GM12878 (cell line): ENCODE data around the gene KCNQ1. TPM values are rescaled to one million over a fixed set of nuclear protein-coding genes. Genes with fewer than 3 reads are reported as not detected.

ENCODE experiments used
- ATAC-seq: fragments of 200-7000 bp; cut with Tn5 transposase; 3 replicates; pipeline ENCODE4 v1.9.1; 2020; ENCODE audit warnings: mild to moderate bottlenecking, moderate library complexity
- BruUV-seq: library from RNA; stranded (reverse); fragments of 400-500 nt; replicated peaks from 2 replicates; lab custom pipeline; 2021; lab: Mats Ljungman, UMichigan
- CTCF ChIA-PET: fragments of 300-600 bp; sonication (Branson Sonifier 250); formaldehyde crosslinking; extraction: SDS; loops from one replicate; lab custom pipeline; 2021; ENCODE audit warnings: inconsistent platforms; lab: Yijun Ruan, JAX
- POLR2A ChIA-PET: fragments of 350-600 bp; formaldehyde crosslinking; extraction: SDS; loops from one replicate; lab custom pipeline; 2021; ENCODE audit warnings: inconsistent platforms; lab: Charles Lee
- RAD21 ChIA-PET: fragments of 300-600 bp; sonication (Branson Sonifier 250); formaldehyde crosslinking; loops from one replicate; lab custom pipeline; 2023; ENCODE audit warnings: antibody characterized with exemption; ENCODE audit not compliant: unreplicated experiment; lab: Charles Lee
- SMC1A ChIA-PET: fragments of 300-600 bp; sonication (Branson Sonifier 250); formaldehyde crosslinking; loops from one replicate; lab custom pipeline; 2023; ENCODE audit not compliant: unreplicated experiment, uncharacterized antibody; lab: Charles Lee
- DNase-seq: peaks from one replicate; pipeline ENCODE4 v3.0.0-alpha.2; 2011; ENCODE audit warnings: low read depth, low spot score
- FAIRE-seq: peaks from 3 replicates; lab custom pipeline; 2011; peaks lifted over from hg19 to GRCh38; lab: Jason Lieb, UNC
- H2AFZ ChIP-seq: 2 replicates; pipeline ENCODE4 v1.6.0; 2011; ENCODE audit warnings: low read depth, low read length, control low read depth; ENCODE audit not compliant: control insufficient read depth
- H3K27ac ChIP-seq: 2 replicates; pipeline ENCODE4 v1.5.1; 2011; ENCODE audit warnings: control low read depth; ENCODE audit not compliant: control insufficient read depth, insufficient read depth
- H3K27me3 ChIP-seq, 2 experiments: replicated peaks in 1 of 2; 2 replicates each; pipeline versions ENCODE4 v1.6.0 to v1.6.1; 2011; ENCODE audit warnings: low read length in 1 of 2; ENCODE audit not compliant: control insufficient read depth in 2 of 2, insufficient read depth in 2 of 2
- H3K36me3 ChIP-seq, 2 experiments: 2 replicates each; pipeline ENCODE4 v1.5.1; 2011; ENCODE audit warnings: low read length in 1 of 2; ENCODE audit not compliant: control insufficient read depth in 2 of 2, insufficient read depth in 2 of 2
- H3K4me1 ChIP-seq: 2 replicates; pipeline ENCODE4 v1.6.1; 2011; ENCODE audit warnings: mild to moderate bottlenecking, low read length, moderate library complexity, mixed read lengths; ENCODE audit not compliant: control insufficient read depth, insufficient read depth
- H3K4me2 ChIP-seq: 2 replicates; pipeline ENCODE4 v1.6.0; 2011; ENCODE audit warnings: control low read depth; ENCODE audit not compliant: control insufficient read depth, insufficient read depth
- H3K4me3 ChIP-seq: fragments of 200-600 bp; sonication (generic); 2 replicates; pipeline ENCODE4 v1.5.1; 2016
- H3K79me2 ChIP-seq: 2 replicates; pipeline ENCODE4 v1.6.0; 2011; ENCODE audit warnings: low read length; ENCODE audit not compliant: control insufficient read depth, insufficient read depth
- H3K9ac ChIP-seq: 2 replicates; pipeline ENCODE4 v1.8.0; 2011; ENCODE audit warnings: low read length, control low read depth, mixed read lengths; ENCODE audit not compliant: control insufficient read depth, insufficient read depth
- H3K9me3 ChIP-seq: replicated peaks from 3 replicates; pipeline ENCODE4 v1.5.1; 2011; ENCODE audit warnings: mild to moderate bottlenecking, low read length; ENCODE audit not compliant: control insufficient read depth, insufficient read depth
- H4K20me1 ChIP-seq: 2 replicates; pipeline ENCODE4 v1.6.0; 2011; ENCODE audit not compliant: control insufficient read depth, insufficient read depth
- ETV6 ChIP-seq, 2 experiments: fragments of 450-650 bp in 1 of 2; IDR thresholded peaks in 1 of 2; conservative IDR thresholded peaks in 1 of 2; 2 replicates each; pipeline ENCODE4 v1.6.1; 2014; ENCODE audit warnings: antibody characterized with exemption in 1 of 2, borderline replicate concordance in 1 of 2, low read depth in 1 of 2, mild to moderate bottlenecking in 1 of 2, moderate library complexity in 1 of 2
- NR2F1 ChIP-seq: fragments of 450-650 bp; conservative IDR thresholded peaks from 2 replicates; pipeline ENCODE4 v1.6.1; 2017; ENCODE audit warnings: mild to moderate bottlenecking
- RELA ChIP-seq: fragments of 450-650 bp; IDR thresholded peaks from 2 replicates; pipeline ENCODE4 v1.8.0; 2014; ENCODE audit warnings: borderline replicate concordance; ENCODE audit not compliant: partially characterized antibody
- TARDBP ChIP-seq: IDR thresholded peaks from 2 replicates; pipeline ENCODE4 v1.6.1; 2016; ENCODE audit warnings: borderline replicate concordance
- ZNF274 ChIP-seq: IDR thresholded peaks from one replicate; pipeline ENCODE4 v1.8.0; 2011; ENCODE audit not compliant: insufficient read length, insufficient read depth
- WGBS: methylation state at CpG from one replicate; pipeline ENCODE4 v1.1.6; 2016; ENCODE audit warnings: low lambda C conversion rate; ENCODE audit not compliant: insufficient replicate concordance, insufficient coverage; ENCODE audit errors: missing lambda C conversion rate; 5-methylcytosine and 5-hydroxymethylcytosine counted together
- in situ Hi-C: fragments of 300-500 bp; cut with MboI; formaldehyde crosslinking; loops from 9 replicates; pipeline ENCODE4 v1.14.3; 2018; ENCODE audit warnings: mixed read lengths
- intact Hi-C: fragments of 100-400 bp; cut with micrococcal nuclease; formaldehyde crosslinking; loops from one replicate; pipeline ENCODE4 v1.14.2; 2022; ENCODE audit not compliant: unreplicated experiment
- polyA plus RNA-seq, 11 experiments: library from polyadenylated mRNA; depleted of rRNA in 4 of 11; unstranded in 6 of 11; stranded (reverse) in 5 of 11; fragments of >200 nt; fragmentation: Nextera tagmentation in 4 of 11; fragmentation: Illumina TruSeq in 1 of 11; extraction: Ambion mirVana in 4 of 11; extraction: Trizol in 1 of 11; gene quantifications; 1 replicate in 1 of 11; 2 replicates in 10 of 11; pipeline versions ENCODE4 v1.2.1 to v1.2.3, GENCODE V29; 2011 to 2016; ENCODE audit warnings: inconsistent platforms in 2 of 11, missing spikeins in 2 of 11, low read depth in 1 of 11
- total RNA-seq, 4 experiments: library from RNA; depleted of rRNA in 3 of 4; stranded (reverse); fragments of >200 nt in 3 of 4; fragmentation: Illumina TruSeq in 1 of 4; extraction: Trizol in 1 of 4; gene quantifications; 2 replicates each; pipeline versions ENCODE4 v1.2.1 to v1.2.3, GENCODE V29; 2013 to 2021
- TF ChIP-seq, protein P1 (sequence below): fragments of 450-650 bp; IDR thresholded peaks from 2 replicates; pipeline ENCODE4 v1.6.1; 2017; ENCODE audit warnings: borderline replicate concordance
- TF ChIP-seq, protein P2 (sequence below): IDR thresholded peaks from 2 replicates; pipeline ENCODE4 v1.6.1; 2012; ENCODE audit warnings: improper control_type of control experiment, low read depth, low read length; ENCODE audit not compliant: insufficient replicate concordance

KCNQ1 gene
- total and polyA plus RNA-seq, 10 of the 15 experiments (the other 5 are each of a cell fraction or from before 2014, with no cell fraction given) = 0.03 to 0.15 (median 0.12) TPM; not detected in 7

DNA sequence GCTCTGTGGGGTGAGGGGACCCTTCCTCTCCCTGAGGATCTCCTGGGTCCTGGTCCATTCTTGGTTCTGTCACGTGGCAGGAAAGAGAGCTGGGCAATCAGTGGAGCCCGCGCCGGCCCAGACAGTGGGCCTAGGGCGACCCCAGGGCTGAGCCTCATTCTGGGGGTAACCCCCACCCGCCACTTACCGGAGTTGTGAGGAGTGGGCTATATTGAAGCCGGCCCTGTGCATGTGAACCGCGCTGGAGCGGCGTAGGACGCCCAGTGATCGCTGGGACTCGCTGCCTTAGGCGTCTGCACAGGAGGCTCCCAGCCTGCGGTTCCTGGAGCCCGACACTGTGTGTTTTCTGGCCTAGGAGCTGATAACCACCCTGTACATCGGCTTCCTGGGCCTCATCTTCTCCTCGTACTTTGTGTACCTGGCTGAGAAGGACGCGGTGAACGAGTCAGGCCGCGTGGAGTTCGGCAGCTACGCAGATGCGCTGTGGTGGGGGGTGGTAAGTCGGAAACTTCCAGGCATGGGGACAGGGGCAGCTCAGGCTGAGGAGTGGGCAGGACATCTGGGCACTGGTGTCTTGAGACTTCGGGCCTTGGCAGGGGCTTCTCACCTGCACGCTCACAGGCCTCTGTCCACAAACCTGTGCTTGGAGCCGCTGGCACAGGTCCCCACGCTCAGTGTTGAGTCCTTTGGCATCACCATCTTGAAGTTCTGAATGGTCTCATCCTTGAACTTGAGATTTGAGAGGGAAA, 127.9 kb downstream of the KCNQ1 start (continued):
- TF ChIP-seq ZNF274 = no peak
- TF ChIP-seq ETV6 (conservative IDR thresholded peaks at IDR 0.05 in 1 of 2, IDR thresholded peaks at IDR 0.05 in 1 of 2; ENCODE audit: borderline replicate concordance in 1 of 2, low read depth in 1 of 2) = no peak
- TF ChIP-seq, protein P1, sequence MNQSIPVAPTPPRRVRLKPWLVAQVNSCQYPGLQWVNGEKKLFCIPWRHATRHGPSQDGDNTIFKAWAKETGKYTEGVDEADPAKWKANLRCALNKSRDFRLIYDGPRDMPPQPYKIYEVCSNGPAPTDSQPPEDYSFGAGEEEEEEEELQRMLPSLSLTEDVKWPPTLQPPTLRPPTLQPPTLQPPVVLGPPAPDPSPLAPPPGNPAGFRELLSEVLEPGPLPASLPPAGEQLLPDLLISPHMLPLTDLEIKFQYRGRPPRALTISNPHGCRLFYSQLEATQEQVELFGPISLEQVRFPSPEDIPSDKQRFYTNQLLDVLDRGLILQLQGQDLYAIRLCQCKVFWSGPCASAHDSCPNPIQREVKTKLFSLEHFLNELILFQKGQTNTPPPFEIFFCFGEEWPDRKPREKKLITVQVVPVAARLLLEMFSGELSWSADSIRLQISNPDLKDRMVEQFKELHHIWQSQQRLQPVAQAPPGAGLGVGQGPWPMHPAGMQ = no peak

DNA sequence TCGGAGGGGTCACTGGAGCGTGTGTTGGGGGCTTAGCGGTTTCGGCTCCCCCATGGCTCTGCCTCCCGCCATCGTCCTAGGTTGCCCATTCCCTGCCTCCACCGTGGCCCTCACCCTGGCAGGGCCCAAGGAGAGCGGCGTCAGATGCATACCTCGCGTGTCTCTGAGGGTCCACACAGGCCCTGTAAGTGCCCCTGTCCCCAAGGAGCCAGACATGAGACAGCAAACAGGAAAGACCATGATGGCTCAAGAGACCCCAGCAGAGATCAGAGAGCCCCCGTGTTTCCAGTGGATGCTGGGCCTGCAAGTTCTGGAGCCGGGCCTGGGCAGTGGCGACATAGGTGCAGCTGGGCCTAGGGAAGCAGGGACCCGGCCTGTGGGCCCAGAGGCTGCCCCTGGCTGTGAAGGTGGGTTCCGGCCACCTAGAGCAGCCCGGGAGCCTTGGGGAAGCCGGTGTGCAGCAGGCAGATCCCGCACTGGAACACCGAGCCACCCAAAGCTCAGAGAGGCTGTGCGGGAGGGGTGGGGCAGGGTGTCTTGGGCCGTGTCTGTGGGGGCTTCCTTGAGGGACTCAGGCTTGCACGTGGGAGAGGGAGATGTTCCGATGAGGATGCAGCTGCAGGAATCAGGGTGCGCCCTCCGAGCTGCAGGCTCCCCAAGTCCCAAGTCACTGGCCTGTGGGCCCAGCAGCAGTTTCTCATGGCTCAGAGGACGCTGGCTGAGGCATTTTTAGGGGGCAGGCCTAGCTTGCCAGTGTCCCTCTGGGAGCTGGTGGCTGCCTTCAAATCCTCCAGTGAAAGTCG, 128.6 kb downstream of the KCNQ1 start:
- ChIA-PET CTCF (no interaction called here), POLR2A (no interaction called here)
- TF ChIP-seq, protein P2, sequence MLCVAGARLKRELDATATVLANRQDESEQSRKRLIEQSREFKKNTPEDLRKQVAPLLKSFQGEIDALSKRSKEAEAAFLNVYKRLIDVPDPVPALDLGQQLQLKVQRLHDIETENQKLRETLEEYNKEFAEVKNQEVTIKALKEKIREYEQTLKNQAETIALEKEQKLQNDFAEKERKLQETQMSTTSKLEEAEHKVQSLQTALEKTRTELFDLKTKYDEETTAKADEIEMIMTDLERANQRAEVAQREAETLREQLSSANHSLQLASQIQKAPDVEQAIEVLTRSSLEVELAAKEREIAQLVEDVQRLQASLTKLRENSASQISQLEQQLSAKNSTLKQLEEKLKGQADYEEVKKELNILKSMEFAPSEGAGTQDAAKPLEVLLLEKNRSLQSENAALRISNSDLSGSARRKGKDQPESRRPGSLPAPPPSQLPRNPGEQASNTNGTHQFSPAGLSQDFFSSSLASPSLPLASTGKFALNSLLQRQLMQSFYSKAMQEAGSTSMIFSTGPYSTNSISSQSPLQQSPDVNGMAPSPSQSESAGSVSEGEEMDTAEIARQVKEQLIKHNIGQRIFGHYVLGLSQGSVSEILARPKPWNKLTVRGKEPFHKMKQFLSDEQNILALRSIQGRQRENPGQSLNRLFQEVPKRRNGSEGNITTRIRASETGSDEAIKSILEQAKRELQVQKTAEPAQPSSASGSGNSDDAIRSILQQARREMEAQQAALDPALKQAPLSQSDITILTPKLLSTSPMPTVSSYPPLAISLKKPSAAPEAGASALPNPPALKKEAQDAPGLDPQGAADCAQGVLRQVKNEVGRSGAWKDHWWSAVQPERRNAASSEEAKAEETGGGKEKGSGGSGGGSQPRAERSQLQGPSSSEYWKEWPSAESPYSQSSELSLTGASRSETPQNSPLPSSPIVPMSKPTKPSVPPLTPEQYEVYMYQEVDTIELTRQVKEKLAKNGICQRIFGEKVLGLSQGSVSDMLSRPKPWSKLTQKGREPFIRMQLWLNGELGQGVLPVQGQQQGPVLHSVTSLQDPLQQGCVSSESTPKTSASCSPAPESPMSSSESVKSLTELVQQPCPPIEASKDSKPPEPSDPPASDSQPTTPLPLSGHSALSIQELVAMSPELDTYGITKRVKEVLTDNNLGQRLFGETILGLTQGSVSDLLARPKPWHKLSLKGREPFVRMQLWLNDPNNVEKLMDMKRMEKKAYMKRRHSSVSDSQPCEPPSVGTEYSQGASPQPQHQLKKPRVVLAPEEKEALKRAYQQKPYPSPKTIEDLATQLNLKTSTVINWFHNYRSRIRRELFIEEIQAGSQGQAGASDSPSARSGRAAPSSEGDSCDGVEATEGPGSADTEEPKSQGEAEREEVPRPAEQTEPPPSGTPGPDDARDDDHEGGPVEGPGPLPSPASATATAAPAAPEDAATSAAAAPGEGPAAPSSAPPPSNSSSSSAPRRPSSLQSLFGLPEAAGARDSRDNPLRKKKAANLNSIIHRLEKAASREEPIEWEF = no peak
- TF ChIP-seq NR2F1 (no peak), TARDBP (no peak), RELA (no peak)
- TF ChIP-seq, all 136 proteins: peak for 0
- 60% methylated on average over 28 of the region's 28 CpGs for WGBS
- Histone ChIP-seq H3K79me2 (no peaks in the 10 kb centered on the region), H3K9me3 (no peaks in the 10 kb centered on the region), H3K4me1 (no peaks in the 10 kb centered on the region), H2AFZ (no peak overlapping the region), H4K20me1 (no peaks in the 10 kb centered on the region), H3K4me3 (no peak overlapping the region), H3K9ac (no peak overlapping the region), H3K4me2 (no peak overlapping the region), H3K27ac (no peak overlapping the region), H3K36me3 (no peaks in the 10 kb centered on the region), H3K27me3 (no peaks in the 10 kb centered on the region)
- intact Hi-C loops = no loop called here
- in situ Hi-C loops = no loop called here
- SMC1A ChIA-PET = no interaction called here
- ATAC-seq = no peak
- RAD21 ChIA-PET = no interaction called here
- DNase-seq = no peak
- BruUV-seq = no TSS peak
- FAIRE-seq = no peak
